ENCODE measurements around the gene FHIT.

The FHIT gene

GRCh38 chr3:60629816-60630215 is 621.4 kb downstream of the FHIT start:
- no peak for DNase-seq (ENCODE audit: low spot score)

GRCh38 chr3:60622349-60622748 is 628.9 kb downstream of the FHIT start:
- no peak for DNase-seq (ENCODE audit: low spot score)

- no peak for DNase-seq (ENCODE audit: low spot score)
Measured at GRCh38 chr3:60617188-60617587, 634.1 kb downstream of the FHIT start.

- no peak for DNase-seq (ENCODE audit: low spot score)
Measured at GRCh38 chr3:60613769-60614303, 637.4 kb downstream of the FHIT start.

GRCh38 chr3:60610441-60611112 is 640.7 kb downstream of the FHIT start:
- no peak for DNase-seq (ENCODE audit: low spot score)

- no peak for DNase-seq (ENCODE audit: low spot score)
Measured at GRCh38 chr3:60609446-60609845, 641.8 kb downstream of the FHIT start.

GRCh38 chr3:60603860-60604259 is 647.4 kb downstream of the FHIT start:
- no peak for DNase-seq (ENCODE audit: low spot score)

GRCh38 chr3:60600848-60601247 is 650.4 kb downstream of the FHIT start:
- DNase-seq (ENCODE audit: low spot score) = no peak

GRCh38 chr3:60599586-60599985 is 651.7 kb downstream of the FHIT start:
- no peak for DNase-seq (ENCODE audit: low spot score)

GRCh38 chr3:60598671-60599070 is 652.6 kb downstream of the FHIT start:
- no peak for DNase-seq (ENCODE audit: low spot score)

- no peak for DNase-seq (ENCODE audit: low spot score)
Measured at GRCh38 chr3:60594025-60594424, 657.2 kb downstream of the FHIT start.

- DNase-seq (ENCODE audit: low spot score) = no peak
Measured at GRCh38 chr3:60591267-60591666, 660.0 kb downstream of the FHIT start.

- DNase-seq (ENCODE audit: low spot score) = no peak
Measured at GRCh38 chr3:60588806-60589205, 662.4 kb downstream of the FHIT start.

GRCh38 chr3:60585918-60586317 is 665.3 kb downstream of the FHIT start:
- no peak for DNase-seq (ENCODE audit: low spot score)

GRCh38 chr3:60584250-60584649 is 667.0 kb downstream of the FHIT start:
- no peak for DNase-seq (ENCODE audit: low spot score)

GRCh38 chr3:60582288-60582687 is 669.0 kb downstream of the FHIT start:
- DNase-seq (ENCODE audit: low spot score) = no peak

- no peak for DNase-seq (ENCODE audit: low spot score)
Measured at GRCh38 chr3:60580809-60581208, 670.4 kb downstream of the FHIT start.

- no peak for DNase-seq (ENCODE audit: low spot score)
Measured at GRCh38 chr3:60579734-60580133, 671.5 kb downstream of the FHIT start.

- no peak for DNase-seq (ENCODE audit: low spot score)
Measured at GRCh38 chr3:60578936-60579335, 672.3 kb downstream of the FHIT start.

GRCh38 chr3:60577601-60578000 is 673.7 kb downstream of the FHIT start:
- no peak for DNase-seq (ENCODE audit: low spot score)

GRCh38 chr3:60575718-60576272 is 675.5 kb downstream of the FHIT start:
- DNase-seq (ENCODE audit: low spot score) = no peak

GRCh38 chr3:60574046-60574769 is 677.0 kb downstream of the FHIT start:
- DNase-seq (ENCODE audit: low spot score) = no peak

GRCh38 chr3:60573494-60573893 is 677.8 kb downstream of the FHIT start:
- DNase-seq (ENCODE audit: low spot score) = no peak

Measured in LoVo (cell line).